Adrenal gland (tissue), 19 donors: ENCODE data around the gene POLG. TPM values are rescaled to one million over a fixed set of nuclear protein-coding genes. Genes with fewer than 3 reads are reported as not detected.

Source experiments
- DNase-seq, 7 donors: peaks; one replicate each; pipeline ENCODE4 v3.0.0-alpha.2; 2019 to 2020
- H3K27ac ChIP-seq, 5 donors: fragments of 200-600 bp; sonication (generic) in 4 of 5; 1 replicate in 3 of 5; 2 replicates in 2 of 5; pipeline versions ENCODE4 v1.5.1 to v1.8.0; 2016 to 2020; ENCODE audit warnings: mild to moderate bottlenecking in 1 of 5
- H3K27me3 ChIP-seq: fragments of 200-600 bp; 2 replicates; pipeline ENCODE4 v1.8.0; 2021
- H3K36me3 ChIP-seq, 2 donors: fragments of 200-600 bp; replicated peaks in 1 of 2; 1 replicate in 1 of 2; 2 replicates in 1 of 2; pipeline versions ENCODE4 v1.5.1 to v1.8.0; 2018 to 2022
- H3K4me1 ChIP-seq, 2 donors: fragments of 200-600 bp; replicated peaks in 1 of 2; 1 replicate in 1 of 2; 2 replicates in 1 of 2; pipeline versions ENCODE4 v1.5.1 to v1.8.0; 2018 to 2021
- H3K4me3 ChIP-seq, 4 donors: fragments of 200-600 bp; sonication (generic) in 3 of 4; one replicate each; pipeline ENCODE4 v1.5.1; 2016 to 2018
- H3K9me3 ChIP-seq, 3 donors: fragments of 200-600 bp; sonication (generic) in 1 of 3; replicated peaks in 1 of 3; 1 replicate in 2 of 3; 2 replicates in 1 of 3; pipeline versions ENCODE4 v1.5.1 to v1.8.0; 2016 to 2021
- CTCF ChIP-seq, 6 experiments: fragments of 450-650 bp in 4 of 6; fragments of 200-600 bp in 2 of 6; sonication (generic) in 1 of 6; IDR thresholded peaks; 1 replicate in 5 of 6; 2 replicates in 1 of 6; pipeline versions ENCODE4 v1.5.1 to v1.8.0; 2016 to 2021; ENCODE audit warnings: antibody characterized with exemption in 6 of 6, mild to moderate bottlenecking in 2 of 6, moderate library complexity in 1 of 6
- POLR2A ChIP-seq, 2 donors: fragments of 450-650 bp; IDR thresholded peaks; one replicate each; pipeline ENCODE4 v1.6.1; 2017; ENCODE audit warnings: antibody characterized with exemption in 2 of 2, mild to moderate bottlenecking in 2 of 2, moderate library complexity in 1 of 2
- WGBS, 4 donors: extraction: QIAGEN DNeasy Blood & Tissue Kit in 2 of 4; methylation state at CpG; one replicate each; pipeline versions ENCODE4 v1.1.5 to v1.1.7; 2013 to 2017; 5-methylcytosine and 5-hydroxymethylcytosine counted together
- intact Hi-C, 2 donors: fragments of 100-400 bp; cut with DNase I; formaldehyde crosslinking; loops; one replicate each; pipeline versions ENCODE4 v1.14.1 to v1.15.0; 2022 to 2023
- long read RNA-seq, 10 donors: library from polyadenylated mRNA in 3 of 10; unstranded in 2 of 10; stranded (forward) in 1 of 10; transcript quantifications; one replicate each; pipeline ENCODE4 v2.0.0 and lab custom pipeline, GENCODE V29; 2021 to 2026
- polyA plus RNA-seq, 3 donors: library from polyadenylated mRNA; stranded (reverse); fragments of 200-250 nt in 2 of 3; fragments of 350-450 nt in 1 of 3; fragmentation: Illumina TruSeq in 1 of 3; extraction: RNeasy Lipid Tissue Mini Kit (QIAGEN cat#74804) in 1 of 3; gene quantifications; one replicate each; pipeline ENCODE4 v1.2.3, GENCODE V29; 2013 to 2014
- total RNA-seq, 9 donors: library from RNA; depleted of rRNA in 4 of 9; stranded (reverse); fragments of >200 nt in 4 of 9; fragments of 120-200 nt in 1 of 9; fragmentation: NEBNext Ultra II Directional in 1 of 9; extraction: Animal tissue kit (Norgen Biotek cat#: 25700) in 1 of 9; gene quantifications; one replicate each; pipeline versions ENCODE4 v1.1.0 to v1.2.4, GENCODE V29; 2013 to 2023
- donor health status: healthy with polysubstance abuse.
- donor health status: Bipolar disorder and iron deficiency.
- donor health status: DM: yes; HTN: yes; CAD: no.
- donor health status: DM: no; HTN: no; CAD: no.
- donor health status: DM: no; HTN: no; CAD: no.
- donor health status: DM: yes; HTN: yes; CAD: no.

The POLG gene
- total RNA-seq: 100 to 1,000 TPM in 1 of 9 donors, 10 to 100 TPM in 8; 31.6 to 127 (median 48.4) TPM
- polyA plus RNA-seq: 10 to 100 TPM; 25.0 to 76.3 (median 51.3) TPM
- long read RNA-seq, donor 1, partial matches to known transcripts: 0 of 2 reads
- long read RNA-seq, donor 1, other reads (novel, unspliced or antisense): 0 of 2 reads
- long read RNA-seq, donor 2, partial matches to known transcripts: 0 of 3 reads
- long read RNA-seq, donor 2, other reads (novel, unspliced or antisense): 0 of 3 reads
- long read RNA-seq, donor 3, partial matches to known transcripts: 0 of 4 reads
- long read RNA-seq, donor 3, other reads (novel, unspliced or antisense): 0 of 4 reads
- long read RNA-seq, donor 4, full-length matches to known transcripts: 2 of 6 reads
- long read RNA-seq, donor 4, partial matches to known transcripts: 4 of 6 reads
- long read RNA-seq, donor 4, other reads (novel, unspliced or antisense): 0 of 6 reads
- long read RNA-seq, donor 5, full-length matches to known transcripts: 60 of 96 reads
- long read RNA-seq, donor 5, partial matches to known transcripts: 12 of 96 reads
- long read RNA-seq, donor 5, other reads (novel, unspliced or antisense): 24 of 96 reads
- long read RNA-seq, donor 6, partial matches to known transcripts: 0 of 2 reads
- long read RNA-seq, donor 6, other reads (novel, unspliced or antisense): 1 of 2 reads
- long read RNA-seq, donor 7, transcript POLG-206 (2 exons, 764 nt): major isoform, 5 of 5 reads
- long read RNA-seq, donor 7, partial matches to known transcripts: 0 of 5 reads
- long read RNA-seq, donor 7, other reads (novel, unspliced or antisense): 0 of 5 reads
- long read RNA-seq, donor 8, full-length matches to known transcripts: 5 of 5 reads
- long read RNA-seq, donor 8, partial matches to known transcripts: 0 of 5 reads
- long read RNA-seq, donor 8, other reads (novel, unspliced or antisense): 0 of 5 reads
- long read RNA-seq, donor 9, transcript POLG-206 (2 exons, 764 nt): major isoform, 5 of 5 reads
- long read RNA-seq, donor 9, partial matches to known transcripts: 0 of 5 reads
- long read RNA-seq, donor 9, other reads (novel, unspliced or antisense): 0 of 5 reads
- long read RNA-seq, donor 10, partial matches to known transcripts: 0 of 2 reads
- long read RNA-seq, donor 10, other reads (novel, unspliced or antisense): 0 of 2 reads

DNA sequence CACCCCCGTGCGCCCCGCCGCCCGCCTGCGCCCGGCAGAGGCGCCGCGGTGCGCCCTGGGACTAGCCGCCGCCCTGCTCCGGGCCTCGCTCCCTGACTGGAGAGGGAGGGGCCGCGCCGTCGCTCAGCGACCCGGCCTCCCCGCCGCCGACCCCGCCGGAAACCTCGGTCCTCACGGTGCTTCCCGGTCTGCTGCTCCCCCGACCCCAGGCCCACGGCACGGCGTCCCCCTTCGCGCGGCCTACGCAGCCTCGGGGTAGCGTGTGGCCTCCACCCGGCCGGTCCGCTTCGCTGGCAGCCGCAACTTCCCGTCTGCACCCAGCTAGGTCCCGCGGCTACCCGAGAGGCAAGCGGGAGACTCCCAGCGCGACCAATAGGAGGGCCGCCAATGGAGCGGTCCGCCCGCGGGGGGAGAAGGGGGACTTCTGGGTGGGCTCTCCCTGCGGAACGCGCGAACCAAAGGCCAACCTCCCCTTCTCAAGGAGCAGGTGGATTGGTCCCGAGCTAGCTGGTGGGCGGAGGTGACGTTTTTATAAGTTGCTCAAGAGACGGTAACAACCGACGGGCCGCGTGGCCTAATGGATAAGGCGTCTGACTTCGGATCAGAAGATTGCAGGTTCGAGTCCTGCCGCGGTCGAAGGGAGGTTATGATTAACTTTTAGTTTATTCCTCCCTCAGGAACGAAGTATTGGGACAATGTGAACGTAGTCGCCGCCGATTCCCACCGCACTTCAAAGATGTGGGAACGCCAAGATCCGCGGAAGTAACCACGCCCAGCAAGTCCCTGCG lies at the start of gene POLG:
TSS of gene POLG (minus strand) at position 315 of the 788 bp plus-strand sequence. CDS start 1,070 bp downstream, outside the sequence.
- WGBS, 4 donors: 0% methylated on average over 17 to 85 of the region's 85 CpGs
- DNase-seq: peak; percentile 99 to 100 (median 99)
- peaks cover 9 to 47% of the 10 kb centered on the region in 2 donors for H3K4me1 ChIP-seq
- H3K36me3 ChIP-seq: peaks cover 0 to 36% of the 10 kb centered on the region in 2 donors
- H3K9me3 ChIP-seq: no peaks in the 10 kb centered on the region
- H3K27ac ChIP-seq: peak within 1 kb of the TSS in 4 of 5 donors; percentile 86 to 97 (median 90)
- TF ChIP-seq POLR2A (IDR thresholded peaks at IDR 0.05) (peak; percentile 93 to 95), CTCF (IDR thresholded peaks at IDR 0.05) (peak in 1 of 6 experiments; percentile 5)
- no peaks in the 10 kb centered on the region for H3K27me3 ChIP-seq
- intact Hi-C loops: loop anchor here in 1 of 2 donors (10.0 kb wide), 1 partner anchor 90 kb away; the partner anchor contains the start of gene FANCI
- H3K4me3 ChIP-seq: peak within 1 kb of the TSS; percentile 37 to 93 (median 69)

GRCh38 chr15:89384176-89384604 lies 49.6 kb upstream of the POLG start:
- WGBS, 4 donors: 73 to 100% (median 86%) methylated on average over 2 to 3 of the region's 3 CpGs
- no peak for DNase-seq
- Histone ChIP-seq H3K4me3 (no peak overlapping the region), H3K27me3 (peaks cover 2% of the 10 kb centered on the region), H3K27ac (no peak overlapping the region), H3K9me3 (no peaks in the 10 kb centered on the region), H3K4me1 (no peaks in the 10 kb centered on the region), H3K36me3 (no peaks in the 10 kb centered on the region)
- intact Hi-C loops: no loop called here
- no peak for TF ChIP-seq POLR2A (IDR thresholded peaks at IDR 0.05)
- no peak for TF ChIP-seq CTCF (IDR thresholded peaks at IDR 0.05)

DNA sequence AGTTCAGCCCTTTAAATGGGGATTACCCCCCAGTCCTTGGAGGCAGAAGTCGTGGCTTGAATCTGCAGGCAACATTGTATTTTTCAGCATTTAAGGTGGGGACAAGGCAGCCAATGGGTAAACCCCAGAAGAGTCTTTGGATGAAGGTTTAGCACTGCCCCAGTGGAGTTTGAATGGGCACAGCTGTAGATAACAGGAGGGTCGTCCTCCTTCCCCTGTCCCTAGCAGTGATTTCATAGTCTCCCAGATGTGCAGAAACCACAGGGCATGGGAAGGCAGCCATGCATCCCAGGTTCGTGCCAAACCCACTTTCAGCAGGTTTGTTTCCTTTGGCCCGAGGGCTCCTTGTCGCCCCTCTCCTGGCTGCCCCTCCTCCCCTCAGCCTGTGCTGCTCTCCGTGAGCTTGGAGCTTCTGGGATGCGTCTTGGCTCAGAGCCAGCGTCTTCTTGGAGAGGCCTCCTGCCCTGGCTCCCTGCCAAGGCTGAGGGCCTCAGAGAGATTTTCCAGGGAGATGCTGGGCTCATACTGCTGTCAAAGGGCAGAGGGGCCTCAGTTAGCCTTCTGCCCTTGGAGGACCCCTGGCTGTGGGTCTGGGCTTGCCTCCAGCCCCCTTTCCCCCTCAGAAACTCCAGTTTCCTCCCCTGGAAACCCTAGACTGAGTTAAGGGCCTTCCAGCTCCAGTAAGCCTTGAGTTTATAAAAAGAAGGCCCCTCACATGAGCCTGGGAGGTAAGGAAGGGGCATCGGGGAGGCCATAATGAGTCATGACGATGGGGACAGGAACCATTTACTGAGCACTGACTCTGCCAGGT lies 48.9 kb upstream of the POLG start:
- no peak overlapping the region for H3K27ac ChIP-seq
- peaks cover 8% of the 10 kb centered on the region for H3K27me3 ChIP-seq
- 26 to 32% (median 27%) methylated on average over 7 to 10 of the region's 10 CpGs for WGBS, 4 donors
- intact Hi-C loops: no loop called here
- H3K4me3 ChIP-seq: no peak overlapping the region
- peak; percentile 40 to 79 (median 72) for DNase-seq
- H3K9me3 ChIP-seq: no peaks in the 10 kb centered on the region
- TF ChIP-seq CTCF (IDR thresholded peaks at IDR 0.05): no peak
- no peak for TF ChIP-seq POLR2A (IDR thresholded peaks at IDR 0.05)
- H3K4me1 ChIP-seq: no peaks in the 10 kb centered on the region
- no peaks in the 10 kb centered on the region for H3K36me3 ChIP-seq
